ENCODE results near the gene BRD1.
A peak's percentile ranks its signal among the peaks of the same experiment; 100 is the strongest.

The BRD1 gene

GRCh38 chr22:49728570-49729271 is 99.0 kb downstream of the BRD1 start:
- H3K4me3 ChIP-seq (ENCODE audit: low read length in 2 of 2) = no peak overlapping the region
- H3K4me1 ChIP-seq (ENCODE audit: control insufficient read depth in 2 of 2, insufficient read depth in 2 of 2, low read length in 2 of 2) = peaks cover 0 to 4% of the 10 kb centered on the region in 2 donors
- no peaks in the 10 kb centered on the region for H3K9me3 ChIP-seq (ENCODE audit: control insufficient read depth in 2 of 2, low read length in 2 of 2)
- no peaks in the 10 kb centered on the region for H3K36me3 ChIP-seq (ENCODE audit: control insufficient read depth in 2 of 2, insufficient read depth in 2 of 2, low read length in 2 of 2)
- no peak overlapping the region for H3K27ac ChIP-seq (ENCODE audit: low read depth in 2 of 2, low read length in 2 of 2)
- H3K27me3 ChIP-seq (ENCODE audit: control insufficient read depth in 2 of 2, insufficient read depth in 2 of 2, low read length in 2 of 2) = peaks cover 19 to 30% of the 10 kb centered on the region in 2 donors
- no peak overlapping the region for H3K9ac ChIP-seq (ENCODE audit: low read depth in 1 of 2, low read length in 2 of 2)

GRCh38 chr22:49727881-49728569 is 99.6 kb downstream of the BRD1 start:
- Histone ChIP-seq H3K4me1 (ENCODE audit: control insufficient read depth in 2 of 2, insufficient read depth in 2 of 2, low read length in 2 of 2) (peaks cover 0 to 4% of the 10 kb centered on the region in 2 donors), H3K9ac (ENCODE audit: low read depth in 1 of 2, low read length in 2 of 2) (no peak overlapping the region), H3K27ac (ENCODE audit: low read depth in 2 of 2, low read length in 2 of 2) (no peak overlapping the region), H3K4me3 (ENCODE audit: low read length in 2 of 2) (no peak overlapping the region), H3K9me3 (ENCODE audit: control insufficient read depth in 2 of 2, low read length in 2 of 2) (no peaks in the 10 kb centered on the region), H3K27me3 (ENCODE audit: control insufficient read depth in 2 of 2, insufficient read depth in 2 of 2, low read length in 2 of 2) (peaks cover 19 to 30% of the 10 kb centered on the region in 2 donors), H3K36me3 (ENCODE audit: control insufficient read depth in 2 of 2, insufficient read depth in 2 of 2, low read length in 2 of 2) (no peaks in the 10 kb centered on the region)

- no peaks in the 10 kb centered on the region for H3K9me3 ChIP-seq (ENCODE audit: control insufficient read depth in 2 of 2, low read length in 2 of 2)
- H3K36me3 ChIP-seq (ENCODE audit: control insufficient read depth in 2 of 2, insufficient read depth in 2 of 2, low read length in 2 of 2) = no peaks in the 10 kb centered on the region
- H3K4me1 ChIP-seq (ENCODE audit: control insufficient read depth in 2 of 2, insufficient read depth in 2 of 2, low read length in 2 of 2) = peaks cover 0 to 4% of the 10 kb centered on the region in 2 donors
- no peak overlapping the region for H3K4me3 ChIP-seq (ENCODE audit: low read length in 2 of 2)
- no peak overlapping the region for H3K9ac ChIP-seq (ENCODE audit: low read depth in 1 of 2, low read length in 2 of 2)
- peaks cover 19 to 30% of the 10 kb centered on the region in 2 donors for H3K27me3 ChIP-seq (ENCODE audit: control insufficient read depth in 2 of 2, insufficient read depth in 2 of 2, low read length in 2 of 2)
- no peak overlapping the region for H3K27ac ChIP-seq (ENCODE audit: low read depth in 2 of 2, low read length in 2 of 2)
Measured at GRCh38 chr22:49727191-49727880, 100.3 kb downstream of the BRD1 start.

GRCh38 chr22:49726701-49727101 is 101.0 kb downstream of the BRD1 start:
- peaks cover 19 to 30% of the 10 kb centered on the region in 2 donors for H3K27me3 ChIP-seq (ENCODE audit: control insufficient read depth in 2 of 2, insufficient read depth in 2 of 2, low read length in 2 of 2)
- peaks cover 0 to 4% of the 10 kb centered on the region in 2 donors for H3K4me1 ChIP-seq (ENCODE audit: control insufficient read depth in 2 of 2, insufficient read depth in 2 of 2, low read length in 2 of 2)
- H3K9ac ChIP-seq (ENCODE audit: low read depth in 1 of 2, low read length in 2 of 2) = no peak overlapping the region
- no peak overlapping the region for H3K4me3 ChIP-seq (ENCODE audit: low read length in 2 of 2)
- no peaks in the 10 kb centered on the region for H3K9me3 ChIP-seq (ENCODE audit: control insufficient read depth in 2 of 2, low read length in 2 of 2)
- no peaks in the 10 kb centered on the region for H3K36me3 ChIP-seq (ENCODE audit: control insufficient read depth in 2 of 2, insufficient read depth in 2 of 2, low read length in 2 of 2)
- H3K27ac ChIP-seq (ENCODE audit: low read depth in 2 of 2, low read length in 2 of 2) = no peak overlapping the region

- Histone ChIP-seq H3K9me3 (ENCODE audit: control insufficient read depth in 2 of 2, low read length in 2 of 2) (no peaks in the 10 kb centered on the region), H3K4me1 (ENCODE audit: control insufficient read depth in 2 of 2, insufficient read depth in 2 of 2, low read length in 2 of 2) (peaks cover 0 to 4% of the 10 kb centered on the region in 2 donors), H3K4me3 (ENCODE audit: low read length in 2 of 2) (no peak overlapping the region), H3K9ac (ENCODE audit: low read depth in 1 of 2, low read length in 2 of 2) (no peak overlapping the region), H3K36me3 (ENCODE audit: control insufficient read depth in 2 of 2, insufficient read depth in 2 of 2, low read length in 2 of 2) (no peaks in the 10 kb centered on the region), H3K27me3 (ENCODE audit: control insufficient read depth in 2 of 2, insufficient read depth in 2 of 2, low read length in 2 of 2) (peaks cover 19 to 30% of the 10 kb centered on the region in 2 donors), H3K27ac (ENCODE audit: low read depth in 2 of 2, low read length in 2 of 2) (no peak overlapping the region)
Measured at GRCh38 chr22:49726022-49726681, 101.5 kb downstream of the BRD1 start.

- Histone ChIP-seq H3K4me3 (ENCODE audit: low read length in 2 of 2) (no peak overlapping the region), H3K36me3 (ENCODE audit: control insufficient read depth in 2 of 2, insufficient read depth in 2 of 2, low read length in 2 of 2) (no peaks in the 10 kb centered on the region), H3K27ac (ENCODE audit: low read depth in 2 of 2, low read length in 2 of 2) (no peak overlapping the region), H3K27me3 (ENCODE audit: control insufficient read depth in 2 of 2, insufficient read depth in 2 of 2, low read length in 2 of 2) (peaks cover 19 to 30% of the 10 kb centered on the region in 2 donors), H3K9me3 (ENCODE audit: control insufficient read depth in 2 of 2, low read length in 2 of 2) (no peaks in the 10 kb centered on the region), H3K9ac (ENCODE audit: low read depth in 1 of 2, low read length in 2 of 2) (no peak overlapping the region), H3K4me1 (ENCODE audit: control insufficient read depth in 2 of 2, insufficient read depth in 2 of 2, low read length in 2 of 2) (peaks cover 0 to 4% of the 10 kb centered on the region in 2 donors)
Measured at GRCh38 chr22:49725516-49725915, 102.2 kb downstream of the BRD1 start.

GRCh38 chr22:49724893-49725489 is 102.7 kb downstream of the BRD1 start:
- peaks cover 0 to 4% of the 10 kb centered on the region in 2 donors for H3K4me1 ChIP-seq (ENCODE audit: control insufficient read depth in 2 of 2, insufficient read depth in 2 of 2, low read length in 2 of 2)
- no peak overlapping the region for H3K9ac ChIP-seq (ENCODE audit: low read depth in 1 of 2, low read length in 2 of 2)
- no peaks in the 10 kb centered on the region for H3K36me3 ChIP-seq (ENCODE audit: control insufficient read depth in 2 of 2, insufficient read depth in 2 of 2, low read length in 2 of 2)
- no peaks in the 10 kb centered on the region for H3K9me3 ChIP-seq (ENCODE audit: control insufficient read depth in 2 of 2, low read length in 2 of 2)
- H3K27ac ChIP-seq (ENCODE audit: low read depth in 2 of 2, low read length in 2 of 2) = no peak overlapping the region
- H3K27me3 ChIP-seq (ENCODE audit: control insufficient read depth in 2 of 2, insufficient read depth in 2 of 2, low read length in 2 of 2) = peaks cover 19 to 30% of the 10 kb centered on the region in 2 donors
- peak overlapping the region; percentile 30 to 37 for H3K4me3 ChIP-seq (ENCODE audit: low read length in 2 of 2)

GRCh38 chr22:49724030-49724892 is 103.4 kb downstream of the BRD1 start:
- H3K9me3 ChIP-seq (ENCODE audit: control insufficient read depth in 2 of 2, low read length in 2 of 2) = no peaks in the 10 kb centered on the region
- H3K27me3 ChIP-seq (ENCODE audit: control insufficient read depth in 2 of 2, insufficient read depth in 2 of 2, low read length in 2 of 2) = peaks cover 19 to 30% of the 10 kb centered on the region in 2 donors
- H3K4me3 ChIP-seq (ENCODE audit: low read length in 2 of 2) = peak overlapping the region; percentile 30 to 37
- H3K36me3 ChIP-seq (ENCODE audit: control insufficient read depth in 2 of 2, insufficient read depth in 2 of 2, low read length in 2 of 2) = no peaks in the 10 kb centered on the region
- no peak overlapping the region for H3K9ac ChIP-seq (ENCODE audit: low read depth in 1 of 2, low read length in 2 of 2)
- peaks cover 0 to 4% of the 10 kb centered on the region in 2 donors for H3K4me1 ChIP-seq (ENCODE audit: control insufficient read depth in 2 of 2, insufficient read depth in 2 of 2, low read length in 2 of 2)
- no peak overlapping the region for H3K27ac ChIP-seq (ENCODE audit: low read depth in 2 of 2, low read length in 2 of 2)

GRCh38 chr22:49723478-49724029 is 104.1 kb downstream of the BRD1 start:
- Histone ChIP-seq H3K4me3 (ENCODE audit: low read length in 2 of 2) (peak overlapping the region in 1 of 2 donors; percentile 37), H3K9ac (ENCODE audit: low read depth in 1 of 2, low read length in 2 of 2) (no peak overlapping the region), H3K27me3 (ENCODE audit: control insufficient read depth in 2 of 2, insufficient read depth in 2 of 2, low read length in 2 of 2) (peaks cover 19 to 30% of the 10 kb centered on the region in 2 donors), H3K4me1 (ENCODE audit: control insufficient read depth in 2 of 2, insufficient read depth in 2 of 2, low read length in 2 of 2) (peaks cover 0 to 4% of the 10 kb centered on the region in 2 donors), H3K36me3 (ENCODE audit: control insufficient read depth in 2 of 2, insufficient read depth in 2 of 2, low read length in 2 of 2) (no peaks in the 10 kb centered on the region), H3K27ac (ENCODE audit: low read depth in 2 of 2, low read length in 2 of 2) (no peak overlapping the region), H3K9me3 (ENCODE audit: control insufficient read depth in 2 of 2, low read length in 2 of 2) (no peaks in the 10 kb centered on the region)

Measured in mucosa of rectum (tissue), 2 donors.